ENCODE results near the gene CDK14. TPM values are rescaled to one million over a fixed set of nuclear protein-coding genes. Genes with fewer than 3 reads are reported as not detected.

CDK14 gene
- total and polyA plus RNA-seq, 2 donors (not counting 1 experiment from before 2014, with no cell fraction given) = 42.1 to 167 TPM

DNA sequence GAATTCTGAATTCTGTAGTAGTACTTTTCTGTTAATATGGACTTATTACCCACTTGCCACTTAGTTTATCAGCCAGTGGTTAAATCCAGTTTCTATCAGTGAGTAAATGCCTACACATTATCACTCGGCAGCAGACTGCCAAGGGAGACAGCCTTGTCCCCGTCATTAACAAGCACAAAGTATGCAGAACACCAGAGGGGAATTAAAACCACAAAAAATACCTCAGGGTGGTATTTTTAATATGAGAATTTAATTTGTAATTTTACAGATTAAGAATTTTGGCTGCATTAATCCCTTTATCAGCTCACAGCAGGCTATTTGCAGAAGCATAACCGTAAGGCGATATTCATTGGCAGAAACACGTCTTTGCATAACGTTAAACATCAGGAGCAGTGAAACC lies 518.1 kb downstream of the CDK14 start:
- H3K4me1 ChIP-seq (ENCODE audit: control insufficient read depth in 2 of 2, insufficient read depth in 2 of 2, low read length in 2 of 2) = no peaks in the 10 kb centered on the region
- CTCF ChIA-PET = interaction anchor here (1.5 kb wide), 1 partner anchor 24 kb away, joined by 6 read pairs; no protein-coding TSS in a partner anchor
- WGBS (ENCODE audit: insufficient coverage) = no CpG with 5 or more reads among the region's 6 CpGs
- H3K79me2 ChIP-seq (ENCODE audit: control insufficient read depth, insufficient read depth, low read length) = no peaks in the 10 kb centered on the region
- no peak overlapping the region for H3K4me2 ChIP-seq (replicated peaks; ENCODE audit: low read depth, low read length, poor library complexity, severe bottlenecking)
- Mint-ChIP-seq H3K4me3 (no peak overlapping the region), H3K9me3 (ENCODE audit: insufficient read depth) (no peaks in the 10 kb centered on the region), H3K27ac (no peak overlapping the region), H3K27me3 (no peaks in the 10 kb centered on the region), H3K4me1 (no peaks in the 10 kb centered on the region)
- ATAC-seq (ENCODE audit: low read depth) (no peak), DNase-seq (no peak)
- H3K9me3 ChIP-seq (ENCODE audit: control extremely low read depth in 1 of 3, control insufficient read depth in 2 of 3, insufficient read depth in 1 of 3, low read length in 2 of 3) = no peaks in the 10 kb centered on the region
- POLR2A ChIA-PET = no interaction called here
- intact Hi-C loops (cut with micrococcal nuclease) = no loop called here
- H3K27ac ChIP-seq (ENCODE audit: low read length in 2 of 2) = no peak overlapping the region
- H3K36me3 ChIP-seq (replicated peaks in 1 of 2; ENCODE audit: control extremely low read depth in 1 of 2, control insufficient read depth in 1 of 2, extremely low read depth in 1 of 2, insufficient read depth in 2 of 2, low read length in 1 of 2) = peaks cover 8 to 64% of the 10 kb centered on the region in 2 experiments
- TF ChIP-seq, protein P1, sequence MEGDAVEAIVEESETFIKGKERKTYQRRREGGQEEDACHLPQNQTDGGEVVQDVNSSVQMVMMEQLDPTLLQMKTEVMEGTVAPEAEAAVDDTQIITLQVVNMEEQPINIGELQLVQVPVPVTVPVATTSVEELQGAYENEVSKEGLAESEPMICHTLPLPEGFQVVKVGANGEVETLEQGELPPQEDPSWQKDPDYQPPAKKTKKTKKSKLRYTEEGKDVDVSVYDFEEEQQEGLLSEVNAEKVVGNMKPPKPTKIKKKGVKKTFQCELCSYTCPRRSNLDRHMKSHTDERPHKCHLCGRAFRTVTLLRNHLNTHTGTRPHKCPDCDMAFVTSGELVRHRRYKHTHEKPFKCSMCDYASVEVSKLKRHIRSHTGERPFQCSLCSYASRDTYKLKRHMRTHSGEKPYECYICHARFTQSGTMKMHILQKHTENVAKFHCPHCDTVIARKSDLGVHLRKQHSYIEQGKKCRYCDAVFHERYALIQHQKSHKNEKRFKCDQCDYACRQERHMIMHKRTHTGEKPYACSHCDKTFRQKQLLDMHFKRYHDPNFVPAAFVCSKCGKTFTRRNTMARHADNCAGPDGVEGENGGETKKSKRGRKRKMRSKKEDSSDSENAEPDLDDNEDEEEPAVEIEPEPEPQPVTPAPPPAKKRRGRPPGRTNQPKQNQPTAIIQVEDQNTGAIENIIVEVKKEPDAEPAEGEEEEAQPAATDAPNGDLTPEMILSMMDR (IDR thresholded peaks at IDR 0.05) = no peak
- no peak for TF ChIP-seq EZH2 (IDR thresholded peaks at IDR 0.05; ENCODE audit: borderline replicate concordance, insufficient read depth, low read depth, low read length, poor library complexity, severe bottlenecking)
- H3K9ac ChIP-seq (ENCODE audit: low read length) = no peak overlapping the region
- no peaks in the 10 kb centered on the region for H4K20me1 ChIP-seq (ENCODE audit: control insufficient read depth, insufficient read depth, low read length, poor library complexity, severe bottlenecking)
- H3K27me3 ChIP-seq (replicated peaks in 1 of 4; ENCODE audit: control extremely low read depth in 1 of 4, control insufficient read depth in 3 of 4, insufficient read depth in 4 of 4, low read length in 3 of 4) = no peaks in the 10 kb centered on the region
- H2AFZ ChIP-seq (ENCODE audit: insufficient read depth, low read depth, low read length, poor library complexity, severe bottlenecking) = no peak overlapping the region
- no peak overlapping the region for H3K4me3 ChIP-seq (ENCODE audit: control extremely low read depth in 1 of 5, extremely low read depth in 1 of 5, insufficient read depth in 1 of 5, low read depth in 2 of 5, low read length in 4 of 5)

DNA sequence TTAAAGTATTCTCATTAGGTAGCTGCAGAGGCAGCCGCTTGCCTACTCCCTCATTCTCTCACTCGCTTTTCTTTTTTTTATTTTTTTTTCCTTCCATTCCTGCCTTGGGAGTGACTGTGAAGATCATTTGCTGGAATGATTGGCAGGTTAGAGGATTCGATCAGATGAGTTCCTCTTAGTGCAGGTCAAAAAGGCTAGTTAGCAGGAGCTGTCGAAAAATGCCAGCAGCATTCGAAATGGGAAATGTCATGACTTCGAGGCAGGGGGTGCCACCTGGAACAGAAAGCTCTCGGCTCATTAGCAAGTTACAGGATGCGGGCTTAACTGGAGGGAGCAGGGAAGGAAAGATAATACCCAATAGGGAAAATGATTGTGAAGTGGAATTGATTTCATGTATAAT lies 530.6 kb downstream of the CDK14 start:
- DNase-seq = no peak
- no peaks in the 10 kb centered on the region for H3K27me3 Mint-ChIP-seq
- Histone ChIP-seq H3K9ac (ENCODE audit: low read length) (no peak overlapping the region), H3K4me3 (ENCODE audit: control extremely low read depth in 1 of 5, extremely low read depth in 1 of 5, insufficient read depth in 1 of 5, low read depth in 2 of 5, low read length in 4 of 5) (no peak overlapping the region), H3K79me2 (ENCODE audit: control insufficient read depth, insufficient read depth, low read length) (no peaks in the 10 kb centered on the region), H3K4me1 (ENCODE audit: control insufficient read depth in 2 of 2, insufficient read depth in 2 of 2, low read length in 2 of 2) (no peaks in the 10 kb centered on the region), H4K20me1 (ENCODE audit: control insufficient read depth, insufficient read depth, low read length, poor library complexity, severe bottlenecking) (no peaks in the 10 kb centered on the region), H2AFZ (ENCODE audit: insufficient read depth, low read depth, low read length, poor library complexity, severe bottlenecking) (no peak overlapping the region), H3K4me2 (replicated peaks; ENCODE audit: low read depth, low read length, poor library complexity, severe bottlenecking) (no peak overlapping the region), H3K9me3 (ENCODE audit: control extremely low read depth in 1 of 3, control insufficient read depth in 2 of 3, insufficient read depth in 1 of 3, low read length in 2 of 3) (peaks cover 0 to 5% (median 0%) of the 10 kb centered on the region in 3 donors), H3K27me3 (replicated peaks in 1 of 4; ENCODE audit: control extremely low read depth in 1 of 4, control insufficient read depth in 3 of 4, insufficient read depth in 4 of 4, low read length in 3 of 4) (no peaks in the 10 kb centered on the region), H3K27ac (ENCODE audit: low read length in 2 of 2) (no peak overlapping the region), H3K36me3 (replicated peaks in 1 of 2; ENCODE audit: control extremely low read depth in 1 of 2, control insufficient read depth in 1 of 2, extremely low read depth in 1 of 2, insufficient read depth in 2 of 2, low read length in 1 of 2) (peaks cover 0 to 18% of the 10 kb centered on the region in 2 experiments)
- WGBS (ENCODE audit: insufficient coverage) = 92% methylated on average over 6 of the region's 8 CpGs
- ChIA-PET CTCF (no interaction called here), POLR2A (no interaction called here)
- peaks cover 4% of the 10 kb centered on the region for H3K9me3 Mint-ChIP-seq (ENCODE audit: insufficient read depth)
- TF ChIP-seq EZH2 (IDR thresholded peaks at IDR 0.05; ENCODE audit: borderline replicate concordance, insufficient read depth, low read depth, low read length, poor library complexity, severe bottlenecking) = no peak
- TF ChIP-seq, protein P1 (IDR thresholded peaks at IDR 0.05) = no peak
- H3K4me1 Mint-ChIP-seq = no peaks in the 10 kb centered on the region
- no peak overlapping the region for H3K4me3 Mint-ChIP-seq
- intact Hi-C loops (cut with micrococcal nuclease) = no loop called here
- ATAC-seq (ENCODE audit: low read depth) = no peak
- no peak overlapping the region for H3K27ac Mint-ChIP-seq
